Osteocyte (in vitro differentiated cells): ENCODE results near the gene OPA1. TPM values are rescaled to one million over a fixed set of nuclear protein-coding genes. Genes with fewer than 3 reads are reported as not detected.
A peak's percentile ranks its signal among the peaks of the same experiment; 100 is the strongest.

ENCODE experiments used
- DNase-seq: peaks from one replicate; pipeline ENCODE4 v3.0.0; 2021; ENCODE audit warnings: mixed read lengths; ENCODE audit not compliant: unreplicated experiment; ENCODE audit errors: extremely low spot score
- H3K27ac Mint-ChIP-seq: one replicate; pipeline ENCODE4 v1.8.0; 2021; ENCODE audit warnings: mild to moderate bottlenecking, mixed read lengths; ENCODE audit not compliant: unreplicated experiment
- H3K27me3 Mint-ChIP-seq: one replicate; pipeline ENCODE4 v1.8.0; 2021; ENCODE audit warnings: mixed read lengths; ENCODE audit not compliant: unreplicated experiment
- H3K36me3 Mint-ChIP-seq: one replicate; pipeline ENCODE4 v1.8.0; 2021; ENCODE audit warnings: mixed read lengths; ENCODE audit not compliant: unreplicated experiment
- H3K4me1 Mint-ChIP-seq: one replicate; pipeline ENCODE4 v1.8.0; 2021; ENCODE audit warnings: mixed read lengths; ENCODE audit not compliant: unreplicated experiment
- H3K4me3 Mint-ChIP-seq: one replicate; pipeline ENCODE4 v1.8.0; 2021; ENCODE audit warnings: mild to moderate bottlenecking, moderate library complexity, mixed read lengths; ENCODE audit not compliant: unreplicated experiment
- H3K9me3 Mint-ChIP-seq: one replicate; pipeline ENCODE4 v1.8.0; 2021; ENCODE audit warnings: mixed read lengths; ENCODE audit not compliant: unreplicated experiment
- CTCF ChIP-seq: fragments of 200-600 bp; sonication (generic); IDR thresholded peaks from 2 replicates; pipeline ENCODE4 v1.5.0; 2021; ENCODE audit warnings: antibody characterized with exemption, mild to moderate bottlenecking, moderate library complexity
- total RNA-seq: library from RNA; stranded (reverse); gene quantifications from 2 replicates; pipeline ENCODE4 v1.2.1, GENCODE V29; 2021

The OPA1 gene
- total RNA-seq, 1 donor from 2014 or later, result 49.6 TPM

GRCh38 chr3:193728429-193729087 lies 135.6 kb downstream of the OPA1 start:
- no peaks in the 10 kb centered on the region for H3K36me3 Mint-ChIP-seq
- no peak overlapping the region for H3K4me3 Mint-ChIP-seq
- peak; percentile 66 for DNase-seq
- no peak for TF ChIP-seq CTCF
- H3K4me1 Mint-ChIP-seq, result no peaks in the 10 kb centered on the region
- no peaks in the 10 kb centered on the region for H3K9me3 Mint-ChIP-seq
- H3K27me3 Mint-ChIP-seq, result peaks cover 54% of the 10 kb centered on the region
- no peak overlapping the region for H3K27ac Mint-ChIP-seq

GRCh38 chr3:193729088-193729465 lies 136.1 kb downstream of the OPA1 start:
- no peak for TF ChIP-seq CTCF
- Mint-ChIP-seq H3K27ac (no peak overlapping the region), H3K4me1 (no peaks in the 10 kb centered on the region), H3K27me3 (peaks cover 57% of the 10 kb centered on the region), H3K36me3 (no peaks in the 10 kb centered on the region), H3K9me3 (no peaks in the 10 kb centered on the region), H3K4me3 (no peak overlapping the region)
- peak; percentile 51 for DNase-seq

- no peak overlapping the region for H3K27ac Mint-ChIP-seq
- H3K4me3 Mint-ChIP-seq, result no peak overlapping the region
- H3K36me3 Mint-ChIP-seq, result no peaks in the 10 kb centered on the region
- no peaks in the 10 kb centered on the region for H3K4me1 Mint-ChIP-seq
- peaks cover 54% of the 10 kb centered on the region for H3K27me3 Mint-ChIP-seq
- H3K9me3 Mint-ChIP-seq, result no peaks in the 10 kb centered on the region
- peak; percentile 36 for DNase-seq
- TF ChIP-seq CTCF, result no peak
These were observed 136.6 kb downstream of the OPA1 start for GRCh38 chr3:193729601-193730000.

GRCh38 chr3:193730511-193730910 lies 137.5 kb downstream of the OPA1 start:
- TF ChIP-seq CTCF, result no peak

GRCh38 chr3:193730976-193731375 lies 138.0 kb downstream of the OPA1 start:
- peaks cover 57% of the 10 kb centered on the region for H3K27me3 Mint-ChIP-seq
- no peak overlapping the region for H3K4me3 Mint-ChIP-seq
- peak; percentile 75 for DNase-seq
- H3K4me1 Mint-ChIP-seq, result no peaks in the 10 kb centered on the region
- no peak overlapping the region for H3K27ac Mint-ChIP-seq
- H3K9me3 Mint-ChIP-seq, result no peaks in the 10 kb centered on the region
- no peaks in the 10 kb centered on the region for H3K36me3 Mint-ChIP-seq
- no peak for TF ChIP-seq CTCF

More at GRCh38 chr3:193730511-193730910, 137.5 kb downstream of the OPA1 start:
- H3K9me3 Mint-ChIP-seq, result no peaks in the 10 kb centered on the region
- no peak overlapping the region for H3K27ac Mint-ChIP-seq
- peaks cover 58% of the 10 kb centered on the region for H3K27me3 Mint-ChIP-seq
- H3K36me3 Mint-ChIP-seq, result no peaks in the 10 kb centered on the region
- H3K4me3 Mint-ChIP-seq, result no peak overlapping the region
- H3K4me1 Mint-ChIP-seq, result no peaks in the 10 kb centered on the region
- DNase-seq, result peak; percentile 71
